Measurements from ENCODE around the gene GLYR1. TPM values are rescaled to one million over a fixed set of nuclear protein-coding genes. Genes with fewer than 3 reads are reported as not detected.
A peak's percentile ranks its signal among the peaks of the same experiment; 100 is the strongest.

The GLYR1 gene
- total RNA-seq, 2 donors from 2014 or later: 99.3 to 108 TPM

DNA sequence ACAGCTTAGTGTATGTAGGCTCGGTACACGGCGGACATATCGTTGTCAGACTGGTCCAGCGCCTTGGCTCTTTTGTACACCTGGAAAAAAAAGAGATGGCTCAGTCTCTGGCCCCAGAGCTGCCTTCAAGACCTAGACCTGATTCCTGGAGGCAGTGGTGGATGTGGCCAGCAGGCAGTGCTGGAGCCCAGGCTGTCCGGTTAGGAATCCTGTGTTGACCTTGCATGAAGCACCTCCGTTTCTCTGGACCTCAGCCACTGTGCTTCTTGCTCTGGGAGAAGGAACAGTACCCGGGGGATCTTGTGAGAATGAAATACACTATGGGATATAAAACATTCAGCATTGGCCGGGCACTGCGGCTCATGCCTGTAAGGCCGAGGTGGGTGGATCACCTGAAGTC lies 41.9 kb downstream of the GLYR1 start:
- H3K36me3 ChIP-seq (ENCODE audit: control insufficient read depth, insufficient read depth, low read length): peaks cover 43% of the 10 kb centered on the region
- peaks cover 34% of the 10 kb centered on the region for H3K36me3 Mint-ChIP-seq (ENCODE audit: low read depth)
- no peak overlapping the region for H3K27ac ChIP-seq (ENCODE audit: low read depth, low read length)
- H3K9me3 Mint-ChIP-seq: no peaks in the 10 kb centered on the region
- H3K27ac Mint-ChIP-seq: peak overlapping the region; percentile 44
- H3K4me1 ChIP-seq (ENCODE audit: control insufficient read depth, insufficient read depth, low read length): peaks cover 9% of the 10 kb centered on the region
- no peaks in the 10 kb centered on the region for H3K27me3 ChIP-seq (ENCODE audit: control insufficient read depth, insufficient read depth, low read length, poor library complexity, severe bottlenecking)
- 93 to 95% methylated on average over 8 to 11 of the region's 11 CpGs for WGBS, 2 experiments (ENCODE audit: insufficient coverage in 1 of 2, insufficient read length in 1 of 2)
- peaks cover 9% of the 10 kb centered on the region for H3K4me1 Mint-ChIP-seq
- H3K27me3 Mint-ChIP-seq (ENCODE audit: insufficient read depth): no peaks in the 10 kb centered on the region
- no peak for DNase-seq
- H3K4me3 Mint-ChIP-seq: no peak overlapping the region
- TF ChIP-seq, protein P1, sequence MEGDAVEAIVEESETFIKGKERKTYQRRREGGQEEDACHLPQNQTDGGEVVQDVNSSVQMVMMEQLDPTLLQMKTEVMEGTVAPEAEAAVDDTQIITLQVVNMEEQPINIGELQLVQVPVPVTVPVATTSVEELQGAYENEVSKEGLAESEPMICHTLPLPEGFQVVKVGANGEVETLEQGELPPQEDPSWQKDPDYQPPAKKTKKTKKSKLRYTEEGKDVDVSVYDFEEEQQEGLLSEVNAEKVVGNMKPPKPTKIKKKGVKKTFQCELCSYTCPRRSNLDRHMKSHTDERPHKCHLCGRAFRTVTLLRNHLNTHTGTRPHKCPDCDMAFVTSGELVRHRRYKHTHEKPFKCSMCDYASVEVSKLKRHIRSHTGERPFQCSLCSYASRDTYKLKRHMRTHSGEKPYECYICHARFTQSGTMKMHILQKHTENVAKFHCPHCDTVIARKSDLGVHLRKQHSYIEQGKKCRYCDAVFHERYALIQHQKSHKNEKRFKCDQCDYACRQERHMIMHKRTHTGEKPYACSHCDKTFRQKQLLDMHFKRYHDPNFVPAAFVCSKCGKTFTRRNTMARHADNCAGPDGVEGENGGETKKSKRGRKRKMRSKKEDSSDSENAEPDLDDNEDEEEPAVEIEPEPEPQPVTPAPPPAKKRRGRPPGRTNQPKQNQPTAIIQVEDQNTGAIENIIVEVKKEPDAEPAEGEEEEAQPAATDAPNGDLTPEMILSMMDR (conservative IDR thresholded peaks at IDR 0.05): no peak
- H3K4me3 ChIP-seq (ENCODE audit: low read length): no peak overlapping the region
- no peaks in the 10 kb centered on the region for H3K9me3 ChIP-seq (ENCODE audit: control insufficient read depth, low read length)
- H3K9ac ChIP-seq (ENCODE audit: extremely low read depth, low read length, poor library complexity, severe bottlenecking): no peak overlapping the region

DNA sequence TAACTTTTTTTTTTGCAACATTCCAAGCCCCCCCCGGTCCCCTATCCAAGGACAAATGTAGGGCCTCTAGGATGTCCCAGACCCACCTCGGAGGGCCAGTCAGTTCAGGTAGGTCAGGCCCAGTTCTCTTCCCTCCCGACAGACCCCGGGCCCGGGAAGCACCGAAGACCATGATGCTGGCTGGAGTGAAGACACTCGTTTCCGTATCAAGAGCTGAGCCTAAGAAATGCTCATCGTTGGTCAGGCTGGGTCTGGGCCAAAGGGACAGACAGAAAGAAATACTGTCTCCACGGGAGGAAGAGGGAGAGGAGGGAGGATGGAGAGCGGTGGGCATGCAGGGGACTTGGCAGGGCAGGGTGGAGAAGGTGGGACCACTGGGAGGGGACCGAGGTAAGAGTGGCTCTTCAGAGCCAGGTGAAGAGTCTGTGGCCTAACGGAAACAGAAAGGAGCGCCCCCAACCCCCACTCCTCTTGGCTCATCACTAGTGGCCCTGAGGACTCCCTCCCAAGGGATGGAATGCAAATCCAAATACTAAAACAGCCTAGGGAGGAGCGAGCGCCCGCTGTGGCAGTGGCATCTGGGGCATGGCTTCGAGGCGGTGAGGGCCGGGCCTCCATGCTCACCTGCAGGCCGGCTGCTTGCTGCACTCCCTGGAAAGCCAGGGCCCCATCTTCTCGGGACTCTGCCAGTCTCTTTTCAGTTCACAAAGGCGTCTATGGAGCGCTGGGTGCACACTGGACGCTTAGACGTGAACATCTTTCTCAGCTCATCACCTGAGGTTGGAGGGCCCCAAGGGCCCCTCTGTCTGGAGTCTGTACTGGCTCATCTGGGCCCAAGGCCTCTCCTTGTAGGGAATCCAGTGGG lies 43.0 kb downstream of the GLYR1 start:
- peaks cover 9% of the 10 kb centered on the region for H3K4me1 Mint-ChIP-seq
- H3K4me1 ChIP-seq (ENCODE audit: control insufficient read depth, insufficient read depth, low read length): peaks cover 9% of the 10 kb centered on the region
- DNase-seq: no peak
- H3K27me3 Mint-ChIP-seq (ENCODE audit: insufficient read depth): no peaks in the 10 kb centered on the region
- TF ChIP-seq, protein P1 (conservative IDR thresholded peaks at IDR 0.05): no peak
- WGBS, 2 experiments (ENCODE audit: insufficient coverage in 1 of 2, insufficient read length in 1 of 2): 90 to 91% methylated on average over 22 to 26 of the region's 26 CpGs
- peak overlapping the region; percentile 68 for H3K4me3 Mint-ChIP-seq
- H3K9me3 Mint-ChIP-seq: no peaks in the 10 kb centered on the region
- H3K27ac Mint-ChIP-seq: peak overlapping the region; percentile 13
- H3K9me3 ChIP-seq (ENCODE audit: control insufficient read depth, low read length): no peaks in the 10 kb centered on the region
- H3K27ac ChIP-seq (ENCODE audit: low read depth, low read length): no peak overlapping the region
- H3K36me3 Mint-ChIP-seq (ENCODE audit: low read depth): peaks cover 34% of the 10 kb centered on the region
- H3K9ac ChIP-seq (ENCODE audit: extremely low read depth, low read length, poor library complexity, severe bottlenecking): no peak overlapping the region
- H3K27me3 ChIP-seq (ENCODE audit: control insufficient read depth, insufficient read depth, low read length, poor library complexity, severe bottlenecking): no peaks in the 10 kb centered on the region
- H3K4me3 ChIP-seq (ENCODE audit: low read length): no peak overlapping the region
- H3K36me3 ChIP-seq (ENCODE audit: control insufficient read depth, insufficient read depth, low read length): peaks cover 35% of the 10 kb centered on the region

DNA sequence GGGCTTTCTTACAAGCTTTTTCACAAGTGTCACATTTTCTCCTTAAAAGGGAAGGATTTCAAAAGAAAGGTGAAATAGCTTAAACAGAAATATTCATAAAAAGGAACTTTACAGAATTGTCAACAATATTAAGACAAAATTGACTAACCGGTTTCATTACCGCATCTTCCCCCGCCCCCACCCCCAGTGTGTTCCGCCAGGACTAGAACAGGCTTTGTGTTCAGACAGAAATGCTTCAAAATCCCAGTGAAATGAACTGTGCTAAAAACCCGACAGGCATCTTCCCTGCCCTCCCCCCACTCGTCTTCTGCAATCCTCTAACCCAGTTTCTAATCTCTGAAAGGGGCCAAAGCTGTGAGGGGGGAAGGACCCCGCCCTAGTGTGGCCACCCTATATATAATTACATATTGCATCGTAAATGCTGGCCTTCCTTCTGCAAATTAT lies 43.7 kb downstream of the GLYR1 start:
- 55 to 71% methylated on average over 4 to 8 of the region's 8 CpGs for WGBS, 2 experiments (ENCODE audit: insufficient coverage in 1 of 2, insufficient read length in 1 of 2)
- H3K27ac ChIP-seq (ENCODE audit: low read depth, low read length): no peak overlapping the region
- Mint-ChIP-seq H3K9me3 (no peaks in the 10 kb centered on the region), H3K36me3 (ENCODE audit: low read depth) (peaks cover 36% of the 10 kb centered on the region), H3K27me3 (ENCODE audit: insufficient read depth) (no peaks in the 10 kb centered on the region), H3K4me1 (peaks cover 9% of the 10 kb centered on the region), H3K4me3 (peak overlapping the region; percentile 68), H3K27ac (no peak overlapping the region)
- peak overlapping the region; percentile 90 for H3K4me3 ChIP-seq (ENCODE audit: low read length)
- TF ChIP-seq, protein P1 (conservative IDR thresholded peaks at IDR 0.05): no peak
- H3K4me1 ChIP-seq (ENCODE audit: control insufficient read depth, insufficient read depth, low read length): peaks cover 9% of the 10 kb centered on the region
- H3K36me3 ChIP-seq (ENCODE audit: control insufficient read depth, insufficient read depth, low read length): peaks cover 29% of the 10 kb centered on the region
- no peak for DNase-seq
- H3K9ac ChIP-seq (ENCODE audit: extremely low read depth, low read length, poor library complexity, severe bottlenecking): peak overlapping the region; percentile 32
- no peaks in the 10 kb centered on the region for H3K27me3 ChIP-seq (ENCODE audit: control insufficient read depth, insufficient read depth, low read length, poor library complexity, severe bottlenecking)
- H3K9me3 ChIP-seq (ENCODE audit: control insufficient read depth, low read length): no peaks in the 10 kb centered on the region

Data from endodermal cell (in vitro differentiated cells).